DMS79 (cell line): ENCODE data around the gene POC1B.

Experiments used
- DNase-seq: peaks from one replicate; lab custom pipeline; 2025; lab: John Stamatoyannopoulos, UW

The POC1B gene

GRCh38 chr12:89539426-89540223 is 13.8 kb upstream of the POC1B start:
- no peak for DNase-seq

DNA sequence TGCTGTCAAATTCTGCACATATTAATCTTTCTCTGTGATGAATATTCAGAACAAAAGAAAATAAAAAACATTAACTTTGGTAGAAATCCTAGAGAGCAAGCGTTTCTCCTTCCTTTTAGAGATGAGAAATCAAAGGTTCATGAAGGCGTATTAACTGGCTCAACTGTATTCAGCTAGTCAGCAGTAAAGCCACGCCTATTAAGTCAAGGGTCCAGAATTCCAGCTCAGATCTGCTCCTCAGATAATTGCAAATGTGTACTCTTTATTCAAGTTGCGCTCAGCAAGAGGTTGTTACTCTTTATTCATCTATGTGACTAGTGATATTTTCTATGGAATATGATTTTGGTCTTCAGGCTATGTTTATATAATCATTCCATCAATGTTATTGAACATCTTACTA is 13.1 kb upstream of the POC1B start:
- DNase-seq, result no peak

- DNase-seq, result no peak
Observed at GRCh38 chr12:89537389-89537788, 11.5 kb upstream of the POC1B start.

DNA sequence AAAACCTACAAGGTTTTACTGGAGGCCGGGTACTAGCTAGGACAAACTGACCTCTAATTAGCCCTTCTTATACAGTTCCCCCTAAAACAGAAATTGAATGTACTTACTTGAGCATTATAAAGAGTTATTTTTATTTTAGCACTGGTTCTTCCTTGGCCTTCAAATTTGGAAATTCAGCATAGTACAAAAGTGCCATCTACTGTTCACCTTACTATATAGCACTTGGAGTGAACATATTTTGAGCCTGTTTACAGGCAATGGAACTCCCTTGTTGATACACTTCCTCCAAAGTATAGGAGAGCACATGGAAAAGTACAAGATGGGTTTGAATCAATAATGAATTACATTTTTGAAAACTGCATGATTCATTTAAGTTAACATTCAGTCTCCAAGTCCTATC is 3.9 kb upstream of the POC1B start:
- peak; percentile 12 for DNase-seq

DNA sequence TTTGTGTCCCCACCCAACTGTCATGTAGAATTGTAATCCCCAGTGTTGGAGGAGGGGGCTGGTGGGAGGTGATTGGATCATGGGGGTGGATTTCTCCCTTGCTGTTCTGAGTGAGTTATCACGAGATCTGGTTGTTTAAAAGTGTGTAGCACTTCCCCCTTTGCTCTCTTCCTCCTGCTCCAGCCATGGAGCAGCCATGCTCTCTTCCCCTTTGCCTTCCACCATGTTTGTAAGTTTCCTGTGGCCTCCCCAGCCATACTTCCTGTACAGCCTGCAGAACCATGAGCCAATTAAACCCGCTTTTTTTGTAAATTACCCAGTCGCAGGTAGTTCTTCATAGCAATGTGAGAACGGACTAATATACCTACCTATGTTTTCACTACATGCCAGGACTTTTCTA is 2.6 kb upstream of the POC1B start:
- DNase-seq, result no peak

GRCh38 chr12:89525305-89525823 is 483 bp downstream of the POC1B start:
- DNase-seq, result no peak

DNA sequence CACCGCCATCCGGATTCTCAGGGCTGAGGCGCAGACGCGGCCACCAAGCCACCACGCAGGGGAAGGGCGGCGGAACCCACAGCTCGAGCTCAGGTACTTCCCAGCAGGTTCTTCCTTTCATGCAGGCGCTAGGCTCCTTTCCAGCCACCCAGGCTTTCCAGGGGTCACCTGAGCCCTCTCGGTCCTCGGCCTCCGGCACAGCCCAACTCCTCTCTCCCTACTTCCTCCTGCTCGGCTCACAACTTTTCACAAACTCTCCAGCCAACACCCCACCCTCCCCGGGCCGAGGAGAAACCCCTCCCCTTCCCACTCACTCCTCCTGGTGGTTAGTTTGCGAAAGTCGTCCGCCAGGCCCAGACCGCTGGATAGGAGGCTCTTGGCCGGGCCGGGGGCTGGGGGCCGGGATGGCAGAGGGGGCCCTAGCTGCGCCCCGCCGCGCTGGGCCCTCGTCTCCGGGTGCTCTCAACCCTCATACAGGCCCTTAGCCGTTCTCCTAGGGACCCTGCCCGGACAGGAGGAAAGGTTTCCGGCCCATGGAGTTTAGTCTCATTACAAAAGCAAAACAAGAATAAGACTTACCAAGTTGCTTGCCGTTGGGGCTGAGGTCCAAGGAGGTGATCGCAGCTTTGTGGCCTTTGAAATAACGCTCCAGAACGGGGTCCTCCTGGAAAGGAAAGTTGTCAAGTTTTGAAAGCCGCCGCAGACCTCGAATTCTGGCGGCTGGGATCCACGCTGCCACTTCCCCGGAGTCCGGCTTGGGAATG is 1.1 kb downstream of the POC1B start, which contains the start of gene GALNT4:
Gene GALNT4 (minus strand): TSS at position 256 of the 764 bp plus-strand sequence. CDS start 247 bp downstream, at position 9.
- DNase-seq, result peak; percentile 12

GRCh38 chr12:89523843-89524540 is 1.9 kb downstream of the POC1B start:
- DNase-seq, result no peak

DNA sequence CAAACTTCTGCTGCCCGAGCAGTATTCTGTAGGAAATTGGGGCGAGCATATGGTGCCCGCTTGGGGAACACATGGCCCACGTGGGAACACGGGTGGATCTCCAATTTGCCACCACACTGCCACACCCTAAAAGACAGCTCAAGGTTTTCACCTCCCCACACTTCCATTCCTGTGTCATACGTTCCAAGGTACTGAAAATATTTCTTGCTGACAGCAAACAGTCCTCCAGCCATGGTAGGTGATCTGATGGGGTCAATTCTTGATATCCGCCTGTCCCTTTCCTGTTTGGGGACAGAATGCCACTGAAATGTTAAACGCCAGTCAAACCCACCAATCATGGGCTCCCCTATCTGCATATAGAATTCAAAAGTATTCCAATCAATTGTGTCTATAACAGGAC is 2.5 kb downstream of the POC1B start:
- DNase-seq, result no peak

DNA sequence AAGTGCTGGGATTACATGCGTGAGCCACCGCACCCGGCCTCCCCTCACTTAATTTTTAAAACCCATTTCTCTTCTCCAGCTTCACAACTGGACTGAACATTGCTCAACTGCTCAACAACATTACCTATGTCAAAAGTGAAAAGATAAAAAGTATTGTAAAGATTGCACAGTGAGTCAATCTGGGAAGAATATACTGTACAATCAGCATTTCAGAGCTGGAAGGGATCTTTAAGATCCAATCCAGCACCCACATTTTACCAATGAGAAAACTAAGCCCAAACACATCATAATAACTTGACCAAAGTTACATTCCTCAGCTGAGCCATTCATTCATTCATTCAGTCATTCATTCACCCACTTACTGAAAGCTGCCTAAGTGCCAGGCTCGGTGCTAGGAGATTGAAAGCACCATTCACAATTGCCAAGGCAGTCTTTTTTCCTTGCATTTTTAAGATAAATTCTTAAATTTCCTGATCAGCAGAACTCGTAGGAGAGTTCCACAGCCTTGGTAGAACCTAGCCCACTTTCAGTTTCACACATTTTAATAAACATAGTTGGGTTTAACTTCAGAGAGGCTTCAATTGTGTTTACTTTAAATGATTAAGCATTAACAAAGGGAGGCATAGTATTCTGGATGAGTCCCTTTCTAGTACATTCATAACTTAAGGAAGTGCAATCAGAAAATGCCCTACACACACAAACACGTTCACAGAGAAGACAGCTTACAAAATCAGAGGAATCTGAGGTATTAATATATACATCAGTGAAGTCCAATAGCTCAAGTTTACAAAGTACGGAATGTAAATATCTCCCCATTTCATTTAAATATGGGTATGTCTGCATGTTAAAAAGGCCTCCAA is 4.3 kb downstream of the POC1B start:
- no peak for DNase-seq

GRCh38 chr12:89517720-89518119 is 8.1 kb downstream of the POC1B start:
- no peak for DNase-seq

GRCh38 chr12:89516633-89517032 is 9.2 kb downstream of the POC1B start:
- no peak for DNase-seq

DNA sequence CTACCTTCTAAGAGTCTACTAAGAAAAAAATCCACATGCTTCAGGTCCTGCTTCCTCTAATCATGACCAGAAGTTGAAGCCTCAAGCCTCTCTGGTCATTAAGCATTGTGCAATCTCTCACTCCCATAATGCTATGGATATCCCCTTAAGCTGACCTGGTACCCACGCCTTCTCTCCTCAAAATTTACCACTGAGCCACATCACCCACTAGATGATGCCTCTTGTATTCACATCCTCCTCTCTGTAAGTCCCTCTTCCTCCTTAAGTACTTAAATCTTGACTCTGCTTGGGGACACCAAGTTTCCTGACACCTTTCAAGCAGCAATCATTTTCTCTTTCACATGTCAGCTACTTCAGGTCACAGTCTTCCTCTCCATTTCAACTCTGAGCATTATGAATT is 11.1 kb downstream of the POC1B start:
- DNase-seq, result no peak

DNA sequence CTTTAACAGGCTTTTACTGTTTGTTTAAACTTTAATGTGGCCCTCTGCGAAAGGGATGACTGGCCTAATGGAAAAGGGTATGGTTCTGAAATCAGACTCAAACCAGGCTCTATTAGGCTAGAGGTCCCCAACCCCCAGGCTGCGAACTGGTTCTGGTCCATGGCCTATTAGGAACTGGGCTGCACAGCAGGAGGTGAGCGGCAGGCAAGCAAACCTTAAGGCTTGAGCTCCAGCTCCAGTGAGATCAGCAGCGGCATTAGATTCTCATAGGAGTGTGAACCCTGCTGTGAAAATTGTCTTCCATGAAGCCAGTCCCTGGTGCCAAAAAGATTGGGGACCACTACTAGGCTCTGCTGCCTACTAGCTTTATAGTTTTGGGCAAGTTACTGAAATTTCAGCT is 12.3 kb downstream of the POC1B start:
- DNase-seq, result no peak

- DNase-seq, result no peak
Observed at GRCh38 chr12:89507015-89507824, 18.6 kb downstream of the POC1B start.

GRCh38 chr12:89506050-89506449 is 19.8 kb downstream of the POC1B start:
- no peak for DNase-seq

DNA sequence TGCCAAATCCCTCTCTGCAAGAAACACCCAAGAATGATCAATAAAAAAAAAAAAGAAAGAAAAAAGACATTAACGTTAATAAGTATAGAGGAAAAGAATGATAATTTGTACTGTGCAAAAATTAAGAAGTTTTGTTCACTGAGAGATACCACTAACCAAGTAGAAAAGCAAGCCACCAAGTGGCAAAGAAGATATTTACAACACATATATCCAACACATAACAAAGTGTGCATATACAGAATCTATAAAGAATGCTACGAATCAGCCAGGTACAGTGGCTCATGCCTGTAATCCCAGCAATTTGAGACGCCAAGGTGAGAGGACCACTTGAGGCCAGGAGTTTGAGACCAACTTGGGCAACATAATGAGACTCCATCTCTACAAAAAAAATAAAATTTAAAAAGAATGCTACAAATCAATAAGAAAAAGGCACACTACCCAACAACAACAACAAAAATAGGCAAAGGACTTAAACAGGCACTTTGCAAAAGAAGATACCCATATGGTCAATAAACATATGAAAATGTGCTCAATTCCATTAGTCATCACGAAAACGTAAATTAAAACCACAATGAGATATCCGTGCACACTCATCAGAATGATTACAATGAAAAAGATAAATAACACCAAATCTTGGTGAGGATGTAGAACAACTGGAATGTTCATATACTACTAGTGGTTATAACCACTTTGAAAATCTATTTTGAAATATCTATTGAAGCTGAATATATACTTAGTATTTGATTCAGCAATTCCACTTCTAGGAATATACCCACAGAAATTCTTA is 21.1 kb downstream of the POC1B start:
- no peak for DNase-seq

DNA sequence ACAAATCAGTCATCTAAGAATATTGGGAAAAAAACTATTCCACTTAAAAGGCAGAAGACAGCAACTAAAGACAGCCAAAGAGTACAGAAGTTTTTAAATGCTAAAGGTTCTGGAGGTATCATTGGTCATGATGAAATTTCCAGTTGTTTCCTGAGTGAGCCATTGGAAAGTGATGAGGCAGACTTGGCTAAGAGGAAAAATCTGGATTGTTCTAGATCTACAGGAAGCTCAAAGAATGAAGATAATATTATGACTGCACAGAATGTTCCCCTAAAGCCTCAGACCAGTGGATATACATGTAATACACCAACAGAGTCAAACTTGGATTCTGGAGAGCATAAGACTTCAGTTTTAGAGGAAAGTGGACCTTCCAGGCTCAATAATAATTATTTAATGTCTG is 24.1 kb downstream of the POC1B start:
- no peak for DNase-seq

GRCh38 chr12:89499857-89500256 is 26.0 kb downstream of the POC1B start:
- no peak for DNase-seq

- no peak for DNase-seq
Observed at GRCh38 chr12:89497467-89497866, 28.4 kb downstream of the POC1B start.
